Skeletal muscle cell (primary cell): Measurements from ENCODE around the gene GRID2.

Experiments
- DNase-seq: peaks from one replicate; pipeline ENCODE4 v3.0.0-alpha.2; 2010; ENCODE audit warnings: low read depth
- H3K4me3 ChIP-seq: 2 replicates; pipeline ENCODE4 v1.5.1; 2011; ENCODE audit warnings: low read depth, mild to moderate bottlenecking, control low read depth, low read length, moderate library complexity

Gene GRID2

DNA sequence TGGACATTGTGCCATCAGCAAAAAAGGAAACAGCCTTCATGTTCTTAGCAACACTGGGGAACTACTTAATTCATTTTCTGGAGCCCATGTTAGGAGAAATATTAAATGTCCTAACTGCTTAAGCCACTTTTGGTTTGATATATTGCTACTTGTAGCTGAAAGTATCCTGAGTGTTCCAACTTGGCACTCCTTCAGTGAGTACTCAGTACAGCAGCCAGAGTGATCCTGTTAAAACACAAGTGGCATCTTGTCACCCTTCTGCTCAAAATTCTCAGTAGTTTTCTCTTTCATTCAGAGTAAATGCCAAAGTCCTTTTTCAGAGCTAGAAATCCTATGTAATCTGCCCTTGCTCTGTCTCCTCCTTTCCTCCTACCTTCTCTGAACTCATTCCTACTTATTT lies 522.0 kb downstream of the GRID2 start:
- H3K4me3 ChIP-seq = no peak overlapping the region
- DNase-seq = no peak

DNA sequence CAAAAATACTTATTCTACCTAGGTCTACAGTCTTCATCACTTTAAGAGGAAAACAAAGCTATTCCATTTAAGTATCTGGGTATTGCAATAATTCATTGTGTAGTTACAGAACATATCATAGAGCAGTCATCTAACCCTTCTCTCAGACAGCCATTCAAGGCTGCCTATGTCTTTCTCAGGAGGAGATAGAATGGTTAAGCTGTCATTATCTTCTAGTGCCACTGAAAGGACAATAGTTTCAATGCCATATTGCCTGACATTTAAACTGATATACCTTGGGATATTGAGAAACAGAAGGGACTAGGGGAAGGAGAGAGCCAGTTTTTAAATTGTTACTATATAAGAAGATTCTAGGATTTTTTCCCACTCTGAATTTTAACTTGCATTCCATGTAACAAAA lies 527.0 kb downstream of the GRID2 start:
- H3K4me3 ChIP-seq = no peak overlapping the region
- no peak for DNase-seq

DNA sequence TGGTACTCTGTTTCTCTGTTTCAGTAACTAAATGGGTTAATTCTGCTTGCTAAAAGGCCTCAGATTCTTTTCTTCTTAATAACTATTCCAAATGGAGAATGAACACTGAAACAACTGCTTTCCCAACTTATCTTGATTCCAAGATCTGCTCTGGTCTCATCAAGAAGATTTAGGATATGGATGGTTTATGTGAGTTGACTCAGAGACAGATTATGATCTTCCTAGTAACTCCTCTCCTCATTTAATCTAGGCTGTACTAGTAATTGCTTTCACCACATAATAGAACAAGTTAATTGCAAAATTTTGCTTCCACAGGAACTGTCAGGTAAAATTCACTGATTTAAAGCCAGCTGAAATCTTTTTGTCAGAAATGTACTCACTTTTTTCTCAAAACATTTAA lies 537.1 kb downstream of the GRID2 start:
- H3K4me3 ChIP-seq = no peak overlapping the region
- no peak for DNase-seq

DNA sequence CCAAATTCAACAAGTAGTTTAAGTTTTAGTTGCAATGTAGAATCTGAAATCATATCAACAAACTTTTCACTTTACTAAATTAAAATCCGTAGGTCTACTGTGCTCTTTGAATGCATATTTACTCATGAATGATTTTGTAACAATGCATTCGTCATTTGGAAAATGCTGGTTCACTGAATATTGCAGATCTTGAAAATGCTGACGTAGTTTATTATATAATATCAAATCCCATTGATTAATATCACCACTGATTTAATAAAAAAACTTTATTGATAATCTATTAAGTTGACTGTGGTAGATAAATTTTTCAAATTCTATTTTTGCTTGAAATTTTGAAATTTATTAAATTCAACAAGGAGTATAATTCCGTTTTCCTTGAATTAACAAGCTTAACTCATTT lies 540.0 kb downstream of the GRID2 start:
- no peak for DNase-seq
- no peak overlapping the region for H3K4me3 ChIP-seq

DNA sequence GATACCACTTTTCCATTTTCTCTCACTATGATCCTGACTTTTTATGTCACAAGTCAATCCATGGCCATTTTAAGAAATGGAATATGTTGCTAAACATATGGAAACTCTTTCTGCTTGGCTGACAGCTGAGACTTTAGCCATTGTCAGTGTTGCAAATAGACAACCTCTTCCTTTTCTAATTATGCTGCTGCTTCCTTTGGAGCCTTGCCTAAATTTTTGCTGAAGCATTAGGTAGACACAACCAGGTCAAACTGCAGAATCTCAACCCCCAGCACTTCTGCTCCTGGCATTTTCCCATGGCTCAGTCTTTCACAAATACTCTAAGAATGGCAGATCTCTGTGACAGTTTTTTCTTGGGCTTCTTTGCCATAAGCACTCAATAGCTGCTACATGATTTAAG lies 543.3 kb downstream of the GRID2 start:
- DNase-seq = no peak
- H3K4me3 ChIP-seq = no peak overlapping the region

DNA sequence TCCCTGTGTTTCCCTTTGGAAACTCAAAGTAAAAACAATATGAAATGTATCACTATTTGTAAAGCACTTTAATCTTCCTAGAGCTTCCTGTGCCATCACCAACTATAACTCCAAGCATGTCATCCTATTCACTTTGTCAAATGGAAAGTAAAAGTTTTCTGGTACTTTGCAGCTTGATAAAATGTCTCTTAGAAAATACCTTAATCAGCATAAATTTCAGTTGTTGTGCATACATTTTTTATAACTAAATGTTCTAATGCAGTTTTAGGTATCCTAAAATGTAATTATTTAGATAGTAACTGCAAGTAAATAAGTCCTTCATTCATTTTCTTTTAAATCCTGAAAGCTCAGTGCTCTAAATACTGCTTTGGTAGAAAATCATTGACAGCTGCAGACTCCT lies 558.7 kb downstream of the GRID2 start:
- no peak for DNase-seq

DNA sequence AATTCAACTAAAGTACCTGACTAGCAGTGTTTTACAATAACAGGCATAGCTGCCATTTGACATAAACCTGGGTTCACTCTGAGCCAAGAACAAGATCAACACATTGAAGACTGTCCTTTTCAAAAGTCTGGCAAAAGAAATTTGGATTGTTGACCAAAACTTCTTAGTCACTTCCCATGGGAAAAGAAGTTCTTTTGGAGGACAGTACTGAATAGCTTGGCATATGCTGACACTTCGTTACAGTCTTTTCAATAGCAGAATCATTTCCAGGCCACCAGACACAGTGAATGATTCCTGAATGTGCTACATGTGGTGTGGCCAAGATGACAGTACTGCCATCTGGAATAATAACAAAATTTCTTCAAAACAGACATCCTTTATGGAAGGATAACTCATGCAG lies 560.3 kb downstream of the GRID2 start:
- no peak for DNase-seq
- no peak overlapping the region for H3K4me3 ChIP-seq

More for the DNA sequence above, 558.7 kb downstream of the GRID2 start:
- H3K4me3 ChIP-seq = no peak overlapping the region

DNA sequence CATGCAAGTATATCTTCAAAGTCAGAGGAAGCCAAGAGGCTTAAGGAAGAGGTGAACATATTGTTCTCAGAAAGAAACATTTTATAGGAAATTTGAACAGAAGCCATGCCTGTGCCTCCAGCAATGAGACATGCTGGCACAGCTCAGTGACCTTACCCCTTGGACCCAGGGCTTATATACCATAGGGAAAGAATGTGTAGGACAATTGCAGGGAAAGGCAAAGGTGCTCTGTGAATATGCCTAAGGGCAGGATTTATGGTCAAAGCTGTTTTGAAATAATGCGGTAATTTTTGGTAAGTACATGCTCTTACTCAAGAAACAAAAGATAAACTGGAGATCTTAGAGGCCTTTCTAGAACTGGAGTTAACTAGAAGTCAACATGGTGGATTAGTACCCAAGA lies 568.8 kb downstream of the GRID2 start:
- DNase-seq = no peak
- H3K4me3 ChIP-seq = no peak overlapping the region

DNA sequence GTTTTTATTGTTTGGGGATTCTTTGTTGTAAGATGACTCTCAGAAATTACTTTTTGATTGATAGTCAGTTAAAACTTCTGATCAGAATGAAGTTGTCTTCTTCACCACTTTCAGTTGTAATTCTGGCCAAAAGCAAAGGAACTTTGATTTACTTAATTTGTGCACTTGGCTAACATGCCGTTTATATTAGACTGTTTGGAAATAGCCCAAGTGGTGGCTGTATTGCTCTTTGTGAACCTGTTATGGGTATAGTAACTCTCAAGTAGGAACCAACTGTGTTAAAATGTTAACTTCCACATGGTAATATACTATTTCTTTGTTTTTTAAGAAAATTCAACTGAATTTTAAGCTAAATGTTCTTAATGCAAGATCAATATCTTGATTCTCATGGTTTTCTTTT lies 581.9 kb downstream of the GRID2 start:
- no peak for DNase-seq
- H3K4me3 ChIP-seq = no peak overlapping the region

DNA sequence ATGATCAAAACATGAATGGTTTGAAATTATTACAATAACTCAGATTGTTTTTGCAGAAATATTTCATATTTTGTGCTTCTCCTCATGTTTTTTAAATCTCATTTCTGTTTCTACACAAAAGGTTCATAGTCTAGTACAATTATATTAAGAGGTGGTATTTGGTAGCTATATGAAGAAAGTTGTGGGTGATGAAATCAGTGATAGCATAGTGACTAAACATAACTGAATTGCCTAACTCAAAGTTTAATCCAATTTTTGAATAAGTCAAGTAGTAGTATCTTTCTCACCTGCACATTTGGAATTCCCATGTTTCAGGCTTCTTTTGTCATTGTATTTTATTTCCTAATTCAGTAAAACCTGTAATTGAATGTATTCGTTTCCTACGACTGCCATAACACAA lies 648.7 kb downstream of the GRID2 start:
- H3K4me3 ChIP-seq = no peak overlapping the region
- no peak for DNase-seq

DNA sequence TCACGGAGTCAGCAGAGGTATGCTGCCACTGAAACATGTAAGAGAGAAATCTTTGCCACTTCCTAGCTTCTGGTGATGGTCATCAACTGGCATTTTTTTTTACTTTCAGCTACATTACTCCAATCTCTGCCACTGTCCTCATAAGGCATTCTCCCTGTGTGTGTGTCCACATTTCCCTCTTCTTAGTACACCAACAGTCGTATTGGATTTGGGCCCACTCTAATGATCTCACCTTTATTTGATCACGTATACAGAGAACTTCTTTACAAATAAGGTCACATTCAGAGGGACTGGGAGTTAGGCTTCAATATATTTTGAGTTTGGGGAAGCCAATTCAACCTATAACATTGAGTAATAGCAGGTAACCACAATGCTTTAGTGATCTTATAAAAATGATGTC lies 649.1 kb downstream of the GRID2 start:
- DNase-seq = no peak
- H3K4me3 ChIP-seq = no peak overlapping the region

DNA sequence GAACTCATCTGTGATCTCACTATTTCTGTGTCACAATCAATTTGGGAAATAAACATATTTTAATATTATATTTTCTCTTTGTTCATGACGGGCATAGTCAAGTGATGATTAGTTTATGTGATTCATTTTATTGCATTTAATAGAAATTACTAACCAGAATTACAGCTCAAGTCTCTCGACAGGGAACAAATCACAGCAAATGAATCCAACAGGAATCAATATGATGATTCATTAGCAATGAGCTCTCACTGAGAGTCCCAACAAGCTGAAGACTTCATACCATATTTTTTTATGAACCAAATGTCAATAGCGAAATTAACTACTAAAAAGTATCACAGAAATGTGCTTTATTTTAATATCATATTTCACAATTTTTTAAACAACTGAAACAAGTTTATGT lies 649.7 kb downstream of the GRID2 start:
- DNase-seq = no peak
- H3K4me3 ChIP-seq = no peak overlapping the region

DNA sequence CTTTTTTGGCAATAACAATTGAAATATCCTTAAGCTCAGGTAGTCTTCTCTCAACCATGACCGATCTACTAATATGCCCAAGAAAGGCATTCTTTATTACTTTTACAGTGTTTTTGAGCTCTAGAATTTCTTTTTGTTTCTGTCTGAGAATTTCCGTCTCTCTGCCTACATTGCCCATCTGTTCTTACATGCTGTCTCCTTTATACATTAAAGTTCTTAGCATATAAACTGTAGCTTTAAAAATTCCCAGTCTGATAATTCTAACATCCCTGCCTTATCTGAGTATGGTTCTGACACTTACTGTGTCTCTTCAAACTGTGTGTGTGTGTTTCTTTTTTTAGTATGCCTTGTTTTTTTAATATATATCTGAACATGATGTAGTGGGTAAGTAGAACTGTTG lies 658.1 kb downstream of the GRID2 start:
- H3K4me3 ChIP-seq = no peak overlapping the region
- DNase-seq = no peak

DNA sequence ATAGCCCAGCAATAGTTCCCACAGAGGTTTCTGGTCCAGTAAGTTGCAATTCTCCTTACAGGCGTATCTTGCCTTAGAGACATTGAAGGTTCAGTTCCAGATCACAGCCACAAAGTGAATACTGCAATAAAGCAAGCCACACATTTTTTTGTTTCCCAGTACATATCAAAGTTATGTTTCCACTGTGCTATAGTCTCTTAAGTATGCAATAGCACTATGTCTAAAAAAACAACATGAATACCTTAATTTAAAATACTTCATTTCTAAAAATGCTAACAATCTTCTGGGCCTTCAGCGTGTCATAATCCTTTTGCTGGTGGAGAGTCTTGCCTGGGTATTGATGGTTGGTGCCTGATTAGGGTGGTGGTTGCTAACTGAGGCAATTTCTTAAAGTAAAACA lies 659.1 kb downstream of the GRID2 start:
- H3K4me3 ChIP-seq = no peak overlapping the region
- DNase-seq = no peak

DNA sequence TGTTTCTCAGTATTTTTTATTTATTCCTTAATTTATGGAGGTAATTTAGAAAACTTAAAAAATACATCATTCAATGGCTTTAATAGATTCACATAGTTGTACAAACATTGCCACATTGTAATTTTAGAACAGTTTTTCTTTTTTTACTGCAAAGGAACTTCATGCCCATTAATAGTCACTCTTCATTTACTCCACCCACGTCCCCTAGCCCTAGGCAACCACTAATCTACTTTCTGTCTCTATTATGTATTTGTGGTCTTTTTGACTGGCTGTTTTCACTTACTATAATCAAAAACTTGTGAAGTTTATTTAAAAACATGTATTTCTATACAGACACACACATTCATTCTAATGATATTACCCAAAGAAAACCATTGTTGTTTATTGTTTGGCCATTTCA lies 664.8 kb downstream of the GRID2 start:
- DNase-seq = no peak
- H3K4me3 ChIP-seq = no peak overlapping the region

DNA sequence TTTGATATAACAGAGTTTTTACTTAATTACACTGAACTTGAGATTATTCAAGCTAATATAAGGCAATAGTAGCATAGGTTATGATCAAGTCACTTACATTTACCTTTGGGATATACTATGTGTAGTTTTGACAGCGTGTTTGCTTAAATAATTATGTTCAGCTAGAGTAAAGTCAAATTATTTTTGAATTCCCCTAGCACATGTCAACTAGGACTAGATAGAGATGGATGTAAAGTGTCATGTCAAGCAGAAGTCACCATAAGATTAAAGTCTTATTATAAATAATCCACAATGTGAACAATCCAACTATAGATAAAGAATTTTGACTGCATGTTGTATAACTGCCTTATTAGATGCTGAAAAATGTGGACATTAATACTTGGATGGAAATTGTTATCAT lies 665.2 kb downstream of the GRID2 start:
- no peak overlapping the region for H3K4me3 ChIP-seq
- no peak for DNase-seq

DNA sequence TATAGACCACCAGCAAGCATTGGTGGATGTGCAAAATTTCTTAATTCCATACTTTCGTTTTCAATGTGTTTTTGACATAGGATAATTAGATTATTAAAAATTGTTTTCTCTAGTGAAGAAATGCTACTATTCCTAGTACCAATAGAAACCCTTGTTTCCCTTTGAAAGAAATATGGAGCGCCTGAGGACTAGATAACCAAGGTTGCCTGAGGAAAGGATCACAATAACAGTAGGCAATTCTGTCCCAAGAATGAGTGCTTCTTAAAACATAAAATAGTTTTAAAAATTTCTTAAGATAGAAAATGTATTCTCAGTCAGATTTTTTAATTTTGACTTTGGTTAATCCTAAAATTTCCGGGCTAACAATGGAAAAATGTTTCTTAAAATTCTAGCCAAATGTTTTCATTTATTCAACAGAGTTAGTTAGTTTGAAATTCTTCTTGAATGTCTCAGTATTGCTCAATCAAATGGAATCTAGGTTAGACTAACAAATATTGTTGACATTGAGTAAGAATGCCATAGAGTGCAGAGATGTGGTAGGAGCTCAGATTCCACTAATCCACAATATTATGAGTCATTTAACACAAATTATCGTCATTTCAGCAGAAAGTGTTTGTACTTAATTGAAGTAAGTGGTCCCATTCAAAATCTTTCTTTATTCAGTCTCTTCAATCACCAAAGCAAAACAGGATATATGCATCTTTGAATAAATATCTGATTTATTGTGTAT lies 666.0 kb downstream of the GRID2 start:
- peak; percentile 88 for DNase-seq
- H3K4me3 ChIP-seq = no peak overlapping the region

DNA sequence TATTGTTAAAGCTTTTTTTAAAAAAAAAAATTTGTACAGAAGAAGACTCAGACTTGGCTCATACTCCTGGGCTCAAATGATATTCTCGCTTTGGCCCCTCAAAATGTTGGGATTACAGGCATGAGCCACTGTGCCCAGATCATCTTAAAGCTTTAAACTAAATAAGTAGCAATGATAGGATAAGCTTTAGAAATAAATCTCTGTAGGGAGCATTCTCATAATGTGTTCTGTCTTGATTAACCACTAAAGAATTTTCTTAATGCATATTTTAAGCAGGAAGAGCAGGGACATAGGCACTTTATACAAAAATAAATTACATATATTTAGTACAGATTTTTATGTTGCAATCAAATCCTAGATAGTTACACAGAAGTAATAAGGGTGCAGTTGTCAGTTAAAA lies 667.2 kb downstream of the GRID2 start:
- H3K4me3 ChIP-seq = no peak overlapping the region
- no peak for DNase-seq

DNA sequence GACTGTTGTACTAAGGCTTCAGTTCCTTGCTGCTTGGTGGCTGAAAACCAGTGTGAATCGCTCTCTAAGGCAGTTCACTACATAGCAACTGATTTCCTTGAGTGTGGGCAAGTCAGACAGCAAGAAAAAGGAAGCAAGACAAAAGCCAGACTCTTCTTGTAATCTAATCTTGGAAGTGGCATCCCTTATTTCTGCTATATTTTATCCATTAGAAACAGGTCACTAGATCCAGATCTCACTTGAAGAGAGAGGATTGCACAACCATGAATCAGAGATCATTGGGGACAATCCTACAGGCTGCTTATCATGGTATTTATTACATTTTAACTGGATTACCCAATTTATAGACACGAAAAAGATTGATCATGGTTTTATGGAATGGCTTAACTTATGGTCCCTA lies 684.5 kb downstream of the GRID2 start:
- no peak for DNase-seq
- H3K4me3 ChIP-seq = no peak overlapping the region

DNA sequence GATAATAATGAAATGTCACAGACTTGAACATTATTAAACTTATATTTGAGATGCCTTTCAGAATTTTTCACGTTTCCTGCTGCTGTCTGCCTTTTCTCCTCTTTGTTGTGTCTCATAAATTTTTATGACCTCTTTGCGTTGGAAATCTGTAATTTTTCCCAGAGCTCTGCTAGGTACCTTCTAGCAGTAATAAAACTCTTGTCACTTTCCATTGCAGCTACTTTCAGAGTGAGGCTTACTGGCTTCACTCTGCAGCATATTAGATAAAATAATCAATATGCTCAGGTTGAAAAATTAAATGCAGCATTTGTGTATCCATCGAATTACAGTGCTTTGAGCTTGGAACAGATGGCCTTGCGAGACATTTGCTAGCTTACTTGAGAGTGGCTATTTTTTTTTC lies 689.0 kb downstream of the GRID2 start:
- H3K4me3 ChIP-seq = no peak overlapping the region
- DNase-seq = no peak

DNA sequence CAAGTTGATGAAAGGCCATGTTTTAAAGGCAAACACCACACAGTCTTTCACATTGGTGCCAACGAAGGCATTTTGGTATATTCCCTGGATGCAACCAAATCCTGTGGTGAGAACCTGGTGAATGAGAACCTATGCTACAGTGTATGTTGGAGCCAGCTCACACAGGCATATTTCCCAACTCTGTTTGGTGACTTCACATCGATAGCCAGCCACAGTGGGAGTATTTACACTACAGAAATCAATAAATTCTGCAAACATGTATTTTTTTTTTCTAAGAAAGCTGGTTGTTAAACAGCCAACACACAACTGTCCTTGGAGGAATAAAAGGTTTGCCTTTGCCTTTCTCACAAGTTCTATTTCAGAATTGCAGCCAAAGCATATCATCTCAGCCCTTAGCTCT lies 691.0 kb downstream of the GRID2 start:
- H3K4me3 ChIP-seq = no peak overlapping the region
- DNase-seq = no peak

DNA sequence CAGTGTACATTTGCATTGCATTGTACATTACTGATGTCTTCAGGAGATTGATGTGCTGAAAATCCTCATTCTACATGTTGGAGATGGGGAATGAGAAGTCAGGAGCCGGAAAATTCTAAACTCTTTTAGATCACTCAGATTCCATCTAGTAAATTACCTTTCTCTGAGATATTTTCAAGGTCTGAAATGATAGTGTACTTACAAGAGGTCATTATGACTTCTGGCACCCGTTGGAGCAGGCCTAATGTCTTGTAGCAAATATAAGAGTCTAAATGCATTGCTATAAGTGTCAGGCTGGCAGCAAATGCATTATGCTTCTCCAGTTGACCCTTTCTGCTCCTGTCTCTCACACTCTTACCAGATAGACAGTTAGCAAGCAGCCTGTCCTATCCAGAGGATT lies 692.8 kb downstream of the GRID2 start:
- no peak for DNase-seq

More for the DNA sequence above, 692.8 kb downstream of the GRID2 start:
- no peak overlapping the region for H3K4me3 ChIP-seq
